HEK293 (cell line): Measurements from ENCODE around the gene PSMB11.
A peak's percentile ranks its signal among the peaks of the same experiment; 100 is the strongest.

Experiments
- CTCF ChIA-PET: fragments of 350-600 bp; formaldehyde crosslinking; extraction: SDS; loops from one replicate; lab custom pipeline; 2021; ENCODE audit warnings: antibody characterized with exemption; lab: Yijun Ruan, JAX
- POLR2A ChIA-PET: fragments of 300-600 bp; formaldehyde crosslinking; extraction: SDS; loops from one replicate; lab custom pipeline; 2020; ENCODE audit warnings: antibody characterized with exemption, inconsistent platforms; lab: Yijun Ruan, JAX
- H3K27ac ChIP-seq: fragments of 200-500 bp; sonication (Bioruptor generic); 2 replicates; pipeline ENCODE4 v1.5.1; 2014; ENCODE audit warnings: low read depth, low read length, control low read depth, inconsistent platforms; ENCODE audit errors: extremely low read depth
- H3K36me3 ChIP-seq, 2 experiments: fragments of 200-500 bp in 1 of 2; sonication (Bioruptor generic) in 1 of 2; 1 replicate in 1 of 2; 2 replicates in 1 of 2; pipeline ENCODE4 v1.5.1; 2014 to 2017; ENCODE audit warnings: inconsistent platforms in 2 of 2, low read length in 2 of 2; ENCODE audit not compliant: control insufficient read depth in 2 of 2, insufficient read depth in 1 of 2
- H3K4me1 ChIP-seq: fragments of 200-500 bp; sonication (Bioruptor generic); 2 replicates; pipeline ENCODE4 v1.5.1; 2014; ENCODE audit warnings: mild to moderate bottlenecking, low read length, inconsistent platforms; ENCODE audit not compliant: control insufficient read depth, insufficient read depth
- H3K4me3 ChIP-seq: 2 replicates; pipeline ENCODE4 v1.5.1; 2011; ENCODE audit warnings: low read depth, mild to moderate bottlenecking, control low read depth, low read length, moderate library complexity
- H3K9me3 ChIP-seq: fragments of 200-500 bp; sonication (Bioruptor generic); 2 replicates; pipeline ENCODE4 v1.5.1; 2014; ENCODE audit warnings: low read depth, low read length, inconsistent platforms; ENCODE audit not compliant: control insufficient read depth, insufficient read depth
- HOXD13 ChIP-seq: sonication (generic); formaldehyde crosslinking; IDR thresholded peaks from 2 replicates; pipeline ENCODE4 v1.8.0; 2022; ENCODE audit warnings: missing genetic modification reagents, borderline replicate concordance
- KLF7 ChIP-seq: fragments of 450-650 bp; formaldehyde crosslinking; IDR thresholded peaks from 2 replicates; pipeline ENCODE4 v1.5.1; 2016; ENCODE audit warnings: missing biosample characterization, missing genetic modification characterization, borderline replicate concordance
- PATZ1 ChIP-seq: fragments of 450-650 bp; formaldehyde crosslinking; IDR thresholded peaks from 2 replicates; pipeline ENCODE4 v1.5.1; 2016; ENCODE audit warnings: missing biosample characterization, missing genetic modification characterization
- REST ChIP-seq: fragments of 450-650 bp; formaldehyde crosslinking; IDR thresholded peaks from 2 replicates; pipeline ENCODE4 v1.5.1; 2016; ENCODE audit warnings: missing biosample characterization, missing genetic modification characterization
- SCRT1 ChIP-seq: fragments of 450-650 bp; formaldehyde crosslinking; IDR thresholded peaks from 2 replicates; pipeline ENCODE4 v1.5.1; 2016; ENCODE audit warnings: missing biosample characterization, missing genetic modification characterization, borderline replicate concordance
- SP2 ChIP-seq: fragments of 450-650 bp; formaldehyde crosslinking; IDR thresholded peaks from 2 replicates; pipeline ENCODE4 v1.5.1; 2016; ENCODE audit warnings: missing biosample characterization, missing genetic modification characterization
- SP3 ChIP-seq: fragments of 450-650 bp; formaldehyde crosslinking; IDR thresholded peaks from 2 replicates; pipeline ENCODE4 v1.5.1; 2016; ENCODE audit warnings: missing biosample characterization, missing genetic modification characterization
- SP7 ChIP-seq: fragments of 450-650 bp; formaldehyde crosslinking; IDR thresholded peaks from 2 replicates; pipeline ENCODE4 v1.5.1; 2016; ENCODE audit warnings: missing biosample characterization, missing genetic modification characterization
- ZBTB48 ChIP-seq: fragments of 450-650 bp; formaldehyde crosslinking; IDR thresholded peaks from 2 replicates; pipeline ENCODE4 v1.5.1; 2016; ENCODE audit warnings: missing biosample characterization, missing genetic modification characterization
- ZFP37 ChIP-seq: fragments of 450-650 bp; formaldehyde crosslinking; IDR thresholded peaks from 2 replicates; pipeline ENCODE4 v1.5.1; 2016; ENCODE audit warnings: missing biosample characterization, missing genetic modification characterization
- ZNF10 ChIP-seq: fragments of 450-650 bp; formaldehyde crosslinking; IDR thresholded peaks from 2 replicates; pipeline ENCODE4 v1.5.1; 2017; ENCODE audit warnings: missing biosample characterization, missing genetic modification characterization
- ZNF391 ChIP-seq: fragments of 450-650 bp; formaldehyde crosslinking; IDR thresholded peaks from 2 replicates; pipeline ENCODE4 v1.5.1; 2016; ENCODE audit warnings: low read depth, missing biosample characterization, missing genetic modification characterization, borderline replicate concordance
- ZNF449 ChIP-seq: fragments of 450-650 bp; formaldehyde crosslinking; IDR thresholded peaks from 2 replicates; pipeline ENCODE4 v1.5.1; 2017; ENCODE audit warnings: missing biosample characterization, mild to moderate bottlenecking, missing genetic modification characterization, moderate library complexity
- ZNF518A ChIP-seq: fragments of 450-650 bp; formaldehyde crosslinking; conservative IDR thresholded peaks from 2 replicates; pipeline ENCODE4 v1.5.1; 2016; ENCODE audit warnings: low read depth, missing biosample characterization, missing genetic modification characterization
- ZNF629 ChIP-seq: fragments of 450-650 bp; formaldehyde crosslinking; IDR thresholded peaks from 2 replicates; pipeline ENCODE4 v1.5.1; 2017; ENCODE audit warnings: missing biosample characterization, missing genetic modification characterization
- ZNF777 ChIP-seq: fragments of 450-650 bp; formaldehyde crosslinking; IDR thresholded peaks from 2 replicates; pipeline ENCODE4 v1.5.1; 2017; ENCODE audit warnings: missing biosample characterization, missing genetic modification characterization, borderline replicate concordance
- ZXDB ChIP-seq: fragments of 450-650 bp; formaldehyde crosslinking; IDR thresholded peaks from 2 replicates; pipeline ENCODE4 v1.5.1; 2016; ENCODE audit warnings: missing biosample characterization, missing genetic modification characterization

Gene PSMB11

GRCh38 chr14:23034498-23035302 is 7.3 kb upstream of the PSMB11 start, which contains the start of gene PSMB5 (continued):
- TF ChIP-seq SP3 (tag by site-specific recombination): peak; percentile 90
- 0 out of 2 replicates have a peak, but pooled peaks have one; percentile 61 for TF ChIP-seq ZNF449 (tag by site-specific recombination)
- no peak for TF ChIP-seq ZFP37 (tag by site-specific recombination)
- TF ChIP-seq ZNF777 (tag by site-specific recombination): no peak
- TF ChIP-seq SP2 (tag by site-specific recombination): peak; percentile 62
- peak; percentile 77; the same call in 1 of the 2 replicates for TF ChIP-seq ZBTB48
- TF ChIP-seq ZXDB (tag by site-specific recombination): peak; percentile 89
- TF ChIP-seq ZNF629 (tag by site-specific recombination): peak; percentile 98
- TF ChIP-seq HOXD13 (CRISPR knock-in tag): peak; percentile 98

GRCh38 chr14:23035303-23036144 is 6.5 kb upstream of the PSMB11 start:
- POLR2A ChIA-PET: interaction anchor here (1.0 kb wide), 1 partner anchor 29 kb away, joined by 3 read pairs; no protein-coding TSS in a partner anchor
- H3K4me1 ChIP-seq: no peaks in the 10 kb centered on the region
- no peak overlapping the region for H3K4me3 ChIP-seq
- TF ChIP-seq ZNF391 (tag by site-specific recombination) (no peak), SCRT1 (peak; percentile 98), ZNF518A (tag by site-specific recombination) (peak; percentile 17; the same call in 1 of the 2 replicates), REST (peak; percentile 40; the same call in 1 of the 2 replicates), ZNF10 (tag by site-specific recombination) (peak; percentile 95), PATZ1 (tag by site-specific recombination) (no peak), SP7 (tag by site-specific recombination) (0 out of 2 replicates have a peak, but pooled peaks have one; percentile 3), KLF7 (no peak)
- TF ChIP-seq, all 188 proteins: peak for 5
- Histone ChIP-seq H3K27ac (peak overlapping the region; percentile 89), H3K36me3 (peaks cover 18 to 30% of the 10 kb centered on the region in 2 experiments), H3K9me3 (no peaks in the 10 kb centered on the region)
- CTCF ChIA-PET: no interaction called here
